Stimulated activated CD8-positive, alpha-beta memory T cell treated with anti-CD3 and anti-CD28 coated beads, Interleukin-4, amount 100 ng/mL, for 1 hour (primary cell): Measurements from ENCODE around the gene ELAC1.

ENCODE experiments used
- DNase-seq, 2 donors: peaks; one replicate each; pipeline ENCODE4 v3.0.0-alpha.2; 2020; ENCODE audit warnings: low read depth in 2 of 2, low spot score in 1 of 2

The ELAC1 gene

GRCh38 chr18:51017140-51017879, 49.5 kb downstream of the ELAC1 start:
- DNase-seq: no peak

- no peak for DNase-seq
Observed at GRCh38 chr18:51020536-51020935, 52.7 kb downstream of the ELAC1 start.

GRCh38 chr18:51021226-51021965, 53.6 kb downstream of the ELAC1 start:
- no peak for DNase-seq

- DNase-seq: no peak
Observed at GRCh38 chr18:51025512-51025911, 57.7 kb downstream of the ELAC1 start.

- no peak for DNase-seq
Observed at GRCh38 chr18:51028201-51028805, 60.5 kb downstream of the ELAC1 start.

GRCh38 chr18:51029378-51029693, 61.5 kb downstream of the ELAC1 start:
- DNase-seq: no peak

GRCh38 chr18:51029694-51030536, 62.1 kb downstream of the ELAC1 start, which contains the start of gene SMAD4:
TSS of gene SMAD4 (plus strand) at chr18:51030213. CDS start at chr18:51047047, 16,834 bp downstream.
- DNase-seq: peak; percentile 98 to 99

GRCh38 chr18:51030537-51031258, 62.9 kb downstream of the ELAC1 start:
- peak; percentile 36 to 37 for DNase-seq

- DNase-seq: no peak
Observed at GRCh38 chr18:51032193-51032592, 64.4 kb downstream of the ELAC1 start.

- DNase-seq: no peak
Observed at GRCh38 chr18:51037230-51037629, 69.4 kb downstream of the ELAC1 start.
